ENCODE data around the gene MRPL33. TPM values are rescaled to one million over a fixed set of nuclear protein-coding genes. Genes with fewer than 3 reads are reported as not detected.

MRPL33 gene
- total and polyA plus RNA-seq, 7 donors = 200 to 716 (median 269) TPM

- Histone ChIP-seq H3K4me1 (peaks cover 5% of the 10 kb centered on the region), H3K36me3 (ENCODE audit: insufficient read depth in 1 of 2, low read depth in 1 of 2) (no peaks in the 10 kb centered on the region), H3K27me3 (ENCODE audit: insufficient read depth in 3 of 3, low read length in 2 of 3) (no peaks in the 10 kb centered on the region), H3K9me3 (no peaks in the 10 kb centered on the region), H3K27ac (no peak overlapping the region), H3K4me3 (no peak overlapping the region)
- DNase-seq = peak; percentile 81 to 90
- intact Hi-C loops (cut with DNase I) = loop anchor here (2.0 to 5.0 kb wide), 2 partner anchors 698 to 699 kb away; no protein-coding TSS in a partner anchor
- peak; percentile 84 for TF ChIP-seq CTCF (IDR thresholded peaks at IDR 0.05)
- 28 to 39% (median 32%) methylated on average over 4 of the region's 4 CpGs for WGBS, 3 donors
- peak; percentile 88 to 95 (median 93) for ATAC-seq
Observed at GRCh38 chr2:27754138-27754588, 17.4 kb upstream of the MRPL33 start.

GRCh38 chr2:27754831-27755230, 16.7 kb upstream of the MRPL33 start:
- no peak for TF ChIP-seq CTCF (IDR thresholded peaks at IDR 0.05)
- 90 to 96% (median 91%) methylated on average over 5 of the region's 5 CpGs for WGBS, 3 donors
- ATAC-seq (no peak), DNase-seq (no peak)
- peaks cover 7% of the 10 kb centered on the region for H3K4me1 ChIP-seq
- no peaks in the 10 kb centered on the region for H3K9me3 ChIP-seq
- H3K27me3 ChIP-seq (ENCODE audit: insufficient read depth in 3 of 3, low read length in 2 of 3) = no peaks in the 10 kb centered on the region
- H3K27ac ChIP-seq = no peak overlapping the region
- intact Hi-C loops (cut with DNase I) = loop anchor here (2.0 to 5.0 kb wide), 2 partner anchors 697 to 698 kb away; no protein-coding TSS in a partner anchor
- H3K36me3 ChIP-seq (ENCODE audit: insufficient read depth in 1 of 2, low read depth in 1 of 2) = no peaks in the 10 kb centered on the region
- no peak overlapping the region for H3K4me3 ChIP-seq

GRCh38 chr2:27756091-27756490, 15.4 kb upstream of the MRPL33 start:
- Histone ChIP-seq H3K27ac (no peak overlapping the region), H3K9me3 (no peaks in the 10 kb centered on the region), H3K27me3 (ENCODE audit: insufficient read depth in 3 of 3, low read length in 2 of 3) (no peaks in the 10 kb centered on the region), H3K36me3 (ENCODE audit: insufficient read depth in 1 of 2, low read depth in 1 of 2) (no peaks in the 10 kb centered on the region), H3K4me1 (peaks cover 7% of the 10 kb centered on the region), H3K4me3 (no peak overlapping the region)
- DNase-seq (no peak), ATAC-seq (no peak)
- intact Hi-C loops (cut with DNase I) = no loop called here
- 63 to 79% (median 69%) methylated on average over 3 of the region's 3 CpGs for WGBS, 3 donors
- no peak for TF ChIP-seq CTCF (IDR thresholded peaks at IDR 0.05)

- H3K4me3 ChIP-seq = no peak overlapping the region
- peak overlapping the region; percentile 30 for H3K27ac ChIP-seq
- WGBS, 3 donors = 60 to 65% (median 65%) methylated on average over 8 of the region's 8 CpGs
Observed at GRCh38 chr2:27756544-27757498, 14.7 kb upstream of the MRPL33 start.

More at GRCh38 chr2:27756544-27757498, 14.7 kb upstream of the MRPL33 start:
- Histone ChIP-seq H3K27me3 (ENCODE audit: insufficient read depth in 3 of 3, low read length in 2 of 3) (no peaks in the 10 kb centered on the region), H3K4me1 (peaks cover 7% of the 10 kb centered on the region), H3K9me3 (no peaks in the 10 kb centered on the region), H3K36me3 (ENCODE audit: insufficient read depth in 1 of 2, low read depth in 1 of 2) (no peaks in the 10 kb centered on the region)
- DNase-seq (peak; percentile 50 to 75), ATAC-seq (peak; percentile 25 to 71 (median 62))
- TF ChIP-seq CTCF (IDR thresholded peaks at IDR 0.05) = no peak
- intact Hi-C loops (cut with DNase I) = no loop called here
